Suprapubic skin (tissue), 4 donors: ENCODE measurements around the gene TTC39A. TPM values are rescaled to one million over a fixed set of nuclear protein-coding genes. Genes with fewer than 3 reads are reported as not detected.

Experiments
- DNase-seq, 2 donors: peaks; one replicate each; pipeline ENCODE4 v3.0.0-alpha.2; 2019; ENCODE audit warnings: low spot score in 2 of 2
- H3K27ac ChIP-seq: fragments of 200-600 bp; sonication (generic); one replicate; pipeline ENCODE4 v1.5.1; 2019
- H3K27me3 ChIP-seq: fragments of 200-600 bp; sonication (generic); one replicate; pipeline ENCODE4 v1.5.1; 2019
- H3K36me3 ChIP-seq: fragments of 200-600 bp; sonication (generic); one replicate; pipeline ENCODE4 v1.5.1; 2019
- H3K4me1 ChIP-seq: fragments of 200-600 bp; sonication (generic); one replicate; pipeline ENCODE4 v1.5.1; 2019
- H3K4me3 ChIP-seq: fragments of 200-600 bp; sonication (generic); one replicate; pipeline ENCODE4 v1.5.1; 2019; ENCODE audit warnings: mild to moderate bottlenecking
- H3K9me3 ChIP-seq: fragments of 200-600 bp; sonication (generic); one replicate; pipeline ENCODE4 v1.5.1; 2019
- CTCF ChIP-seq, 2 donors: fragments of 200-600 bp in 1 of 2; fragments of 450-650 bp in 1 of 2; sonication (generic) in 1 of 2; IDR thresholded peaks; one replicate each; pipeline ENCODE4 v1.5.1; 2016 to 2019; ENCODE audit warnings: antibody characterized with exemption in 2 of 2, mild to moderate bottlenecking in 1 of 2, moderate library complexity in 1 of 2
- EP300 ChIP-seq: sonication (generic); formaldehyde crosslinking; IDR thresholded peaks from one replicate; pipeline ENCODE4 v1.6.1; 2017; ENCODE audit warnings: antibody characterized with exemption
- POLR2A ChIP-seq, 2 donors: fragments of 450-650 bp; IDR thresholded peaks; one replicate each; pipeline ENCODE4 v1.6.1; 2017; ENCODE audit warnings: antibody characterized with exemption in 2 of 2, mild to moderate bottlenecking in 2 of 2, moderate library complexity in 2 of 2
- POLR2AphosphoS5 ChIP-seq, 3 donors: sonication (generic); formaldehyde crosslinking; IDR thresholded peaks; one replicate each; pipeline ENCODE4 v1.6.1; 2017; ENCODE audit warnings: antibody characterized with exemption in 3 of 3
- WGBS: methylation state at CpG from one replicate; pipeline ENCODE4 v1.1.5; 2018; 5-methylcytosine and 5-hydroxymethylcytosine counted together
- total RNA-seq, 4 donors: library from RNA; depleted of rRNA; stranded (reverse); fragments of >200 nt; gene quantifications; one replicate each; pipeline ENCODE4 v1.1.0, GENCODE V29; 2016

TTC39A gene
- total RNA-seq, 4 donors from 2014 or later: 9.4 to 16.3 (median 13.1) TPM

- WGBS: 91% methylated on average over 4 of the region's 4 CpGs
Observed at GRCh38 chr1:51298322-51298705, 32.0 kb downstream of the TTC39A start.

GRCh38 chr1:51297401-51298321 lies 32.7 kb downstream of the TTC39A start:
- TF ChIP-seq POLR2A (IDR thresholded peaks at IDR 0.05): no peak
- no peak for TF ChIP-seq CTCF (IDR thresholded peaks at IDR 0.05)
- TF ChIP-seq EP300: no peak
- no peak for TF ChIP-seq POLR2AphosphoS5 (IDR thresholded peaks at IDR 0.05)
- Histone ChIP-seq H3K4me3 (peak overlapping the region; percentile 49), H3K9me3 (no peaks in the 10 kb centered on the region), H3K4me1 (peaks cover 14% of the 10 kb centered on the region), H3K36me3 (no peaks in the 10 kb centered on the region), H3K27ac (no peak overlapping the region), H3K27me3 (no peaks in the 10 kb centered on the region)
- DNase-seq: peak in 1 of 2 donors; percentile 72
- WGBS: 77% methylated on average over 25 of the region's 25 CpGs

More at GRCh38 chr1:51298322-51298705, 32.0 kb downstream of the TTC39A start:
- H3K4me1 ChIP-seq: peaks cover 14% of the 10 kb centered on the region
- TF ChIP-seq EP300 (no peak), POLR2A (IDR thresholded peaks at IDR 0.05) (no peak), CTCF (IDR thresholded peaks at IDR 0.05) (no peak), POLR2AphosphoS5 (IDR thresholded peaks at IDR 0.05) (no peak)
- no peaks in the 10 kb centered on the region for H3K36me3 ChIP-seq
- H3K4me3 ChIP-seq: no peak overlapping the region
- no peak for DNase-seq
- H3K27ac ChIP-seq: no peak overlapping the region
- H3K27me3 ChIP-seq: no peaks in the 10 kb centered on the region
- H3K9me3 ChIP-seq: no peaks in the 10 kb centered on the region

- Histone ChIP-seq H3K36me3 (no peaks in the 10 kb centered on the region), H3K27ac (no peak overlapping the region), H3K4me1 (peaks cover 14% of the 10 kb centered on the region), H3K9me3 (no peaks in the 10 kb centered on the region), H3K4me3 (peak overlapping the region; percentile 49), H3K27me3 (no peaks in the 10 kb centered on the region)
- 16% methylated on average over 23 of the region's 33 CpGs for WGBS
- TF ChIP-seq EP300 (no peak), POLR2AphosphoS5 (IDR thresholded peaks at IDR 0.05) (no peak), CTCF (IDR thresholded peaks at IDR 0.05) (peak; percentile 75 to 99), POLR2A (IDR thresholded peaks at IDR 0.05) (no peak)
- DNase-seq: peak; percentile 89
Observed at GRCh38 chr1:51296383-51297357, 33.7 kb downstream of the TTC39A start.

- Histone ChIP-seq H3K36me3 (no peaks in the 10 kb centered on the region), H3K9me3 (no peaks in the 10 kb centered on the region), H3K4me3 (no peak overlapping the region), H3K4me1 (peaks cover 14% of the 10 kb centered on the region), H3K27ac (no peak overlapping the region), H3K27me3 (no peaks in the 10 kb centered on the region)
- peak in 1 of 2 donors; percentile 67 for DNase-seq
- WGBS: 93% methylated on average over 12 of the region's 17 CpGs
- TF ChIP-seq POLR2AphosphoS5 (IDR thresholded peaks at IDR 0.05) (no peak), CTCF (IDR thresholded peaks at IDR 0.05) (no peak), POLR2A (IDR thresholded peaks at IDR 0.05) (no peak), EP300 (no peak)
Observed at GRCh38 chr1:51295926-51296325, 34.4 kb downstream of the TTC39A start.
